ENCODE measurements around the gene GPBP1L1. TPM values are rescaled to one million over a fixed set of nuclear protein-coding genes. Genes with fewer than 3 reads are reported as not detected.

GPBP1L1 gene
- total and polyA plus RNA-seq, 9 of the 15 experiments (the other 6 are each of a cell fraction or from before 2014, with no cell fraction given) = 86.0 to 216 (median 138) TPM

DNA sequence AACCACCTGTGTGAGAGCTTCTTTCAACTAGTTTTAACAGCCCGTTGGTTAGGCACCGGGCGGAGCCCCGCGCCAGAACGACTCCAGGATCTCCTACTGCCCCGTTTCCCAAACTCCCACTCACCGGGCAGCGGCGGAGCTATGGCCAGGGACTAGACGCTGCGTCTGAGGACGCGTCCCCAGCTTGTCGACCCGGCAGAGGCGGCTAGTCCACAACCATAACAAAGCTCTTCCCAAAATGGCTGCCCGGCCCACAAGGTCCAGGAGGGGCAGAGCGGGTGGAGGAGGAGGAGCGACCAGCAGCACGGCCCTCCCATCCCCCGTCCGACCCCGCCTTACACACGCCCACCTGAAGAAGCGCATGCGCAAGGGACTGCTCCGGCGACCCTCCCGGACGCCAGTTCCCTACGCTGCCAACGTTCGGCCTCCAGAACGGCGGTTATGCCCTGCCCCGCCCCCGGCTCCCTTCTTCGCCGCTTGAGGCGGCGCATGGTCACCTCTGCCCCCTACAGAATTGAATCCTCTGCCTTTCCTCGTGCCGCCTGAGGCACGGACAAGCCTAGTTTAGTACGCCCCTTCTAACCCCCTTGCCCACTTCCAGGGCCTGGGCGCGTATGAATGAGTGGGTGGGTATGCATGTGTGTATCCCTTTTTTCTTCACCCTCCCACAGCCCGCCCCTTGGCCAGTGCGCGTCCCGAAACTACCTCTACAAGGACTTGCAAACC lies at the start of gene GPBP1L1 (continued):
- TF ChIP-seq ZNF830 (CRISPR knock-in tag; IDR thresholded peaks at IDR 0.05) (peak; percentile 37; the same call in 1 of the 2 replicates), HLTF (IDR thresholded peaks at IDR 0.05) (peak; percentile 86), HDAC2 (IDR thresholded peaks at IDR 0.05) (peak; percentile 55), TCFL5 (CRISPR knock-in tag; conservative IDR thresholded peaks at IDR 0.05) (0 out of 2 replicates have a peak, but pooled peaks have one; percentile 19), SIRT6 (IDR thresholded peaks at IDR 0.05; ENCODE audit: low read depth, low read length) (peak; percentile 88), CHD2 (IDR thresholded peaks at IDR 0.05; ENCODE audit: low read depth, low read length) (peak; percentile 46; the same call in 1 of the 2 replicates), DNMT1 (IDR thresholded peaks at IDR 0.05) (peak; percentile 90; the same call in 1 of the 2 replicates), POLR2AphosphoS2 (IDR thresholded peaks at IDR 0.05; ENCODE audit: low read length) (peak; percentile 8; the same call in 1 of the 2 replicates), ARID1B (IDR thresholded peaks at IDR 0.05) (0 out of 2 replicates have a peak, but pooled peaks have one; percentile 8), ZNF143 (CRISPR knock-in tag; IDR thresholded peaks at IDR 0.05) (no peak), ZSCAN29 (IDR thresholded peaks at IDR 0.05) (peak; percentile 60; the same call in 1 of the 2 replicates), SP2 (IDR thresholded peaks at IDR 0.05; ENCODE audit: extremely low read depth, low read depth, low read length, poor library complexity, severe bottlenecking) (no peak), MYC (IDR thresholded peaks at IDR 0.05; ENCODE audit: low read depth, low read length) (peak; percentile 69; the same call in 1 of the 2 replicates), MYC (CRISPR knock-in tag; IDR thresholded peaks at IDR 0.05; ENCODE audit: borderline replicate concordance, low read depth) (peak; percentile 95), POLR3A (IDR thresholded peaks at IDR 0.05; ENCODE audit: borderline replicate concordance, extremely low read depth, insufficient read depth, insufficient read length) (no peak), ZNF263 (CRISPR knock-in tag; IDR thresholded peaks at IDR 0.05; ENCODE audit: borderline replicate concordance) (peak; percentile 75; the same call in 1 of the 2 replicates), SMAD3 (CRISPR knock-in tag; conservative IDR thresholded peaks at IDR 0.05) (0 out of 2 replicates have a peak, but pooled peaks have one; percentile 37), SMARCA4 (IDR thresholded peaks at IDR 0.05) (0 out of 2 replicates have a peak, but pooled peaks have one; percentile 9), ZKSCAN1 (IDR thresholded peaks at IDR 0.05; ENCODE audit: low read depth, low read length) (peak; percentile 11; the same call in 1 of the 2 replicates), HMG20B (CRISPR knock-in tag; IDR thresholded peaks at IDR 0.05) (0 out of 2 replicates have a peak, but pooled peaks have one; percentile 6)
- TF ChIP-seq, protein P1, sequence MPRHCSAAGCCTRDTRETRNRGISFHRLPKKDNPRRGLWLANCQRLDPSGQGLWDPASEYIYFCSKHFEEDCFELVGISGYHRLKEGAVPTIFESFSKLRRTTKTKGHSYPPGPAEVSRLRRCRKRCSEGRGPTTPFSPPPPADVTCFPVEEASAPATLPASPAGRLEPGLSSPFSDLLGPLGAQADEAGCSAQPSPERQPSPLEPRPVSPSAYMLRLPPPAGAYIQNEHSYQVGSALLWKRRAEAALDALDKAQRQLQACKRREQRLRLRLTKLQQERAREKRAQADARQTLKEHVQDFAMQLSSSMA (CRISPR knock-in tag; IDR thresholded peaks at IDR 0.05) = peak; percentile 86; the same call in 1 of the 2 replicates
- TF ChIP-seq, protein P2, sequence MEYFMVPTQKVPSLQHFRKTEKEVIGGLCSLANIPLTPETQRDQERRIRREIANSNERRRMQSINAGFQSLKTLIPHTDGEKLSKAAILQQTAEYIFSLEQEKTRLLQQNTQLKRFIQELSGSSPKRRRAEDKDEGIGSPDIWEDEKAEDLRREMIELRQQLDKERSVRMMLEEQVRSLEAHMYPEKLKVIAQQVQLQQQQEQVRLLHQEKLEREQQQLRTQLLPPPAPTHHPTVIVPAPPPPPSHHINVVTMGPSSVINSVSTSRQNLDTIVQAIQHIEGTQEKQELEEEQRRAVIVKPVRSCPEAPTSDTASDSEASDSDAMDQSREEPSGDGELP (CRISPR knock-in tag; IDR thresholded peaks at IDR 0.05; ENCODE audit: borderline replicate concordance) = peak; percentile 42; the same call in 1 of the 2 replicates
- TF ChIP-seq, protein P3, sequence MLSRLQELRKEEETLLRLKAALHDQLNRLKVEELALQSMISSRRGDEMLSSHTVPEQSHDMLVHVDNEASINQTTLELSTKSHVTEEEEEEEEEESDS (CRISPR knock-in tag; IDR thresholded peaks at IDR 0.05) = no peak
- TF ChIP-seq, protein P4, sequence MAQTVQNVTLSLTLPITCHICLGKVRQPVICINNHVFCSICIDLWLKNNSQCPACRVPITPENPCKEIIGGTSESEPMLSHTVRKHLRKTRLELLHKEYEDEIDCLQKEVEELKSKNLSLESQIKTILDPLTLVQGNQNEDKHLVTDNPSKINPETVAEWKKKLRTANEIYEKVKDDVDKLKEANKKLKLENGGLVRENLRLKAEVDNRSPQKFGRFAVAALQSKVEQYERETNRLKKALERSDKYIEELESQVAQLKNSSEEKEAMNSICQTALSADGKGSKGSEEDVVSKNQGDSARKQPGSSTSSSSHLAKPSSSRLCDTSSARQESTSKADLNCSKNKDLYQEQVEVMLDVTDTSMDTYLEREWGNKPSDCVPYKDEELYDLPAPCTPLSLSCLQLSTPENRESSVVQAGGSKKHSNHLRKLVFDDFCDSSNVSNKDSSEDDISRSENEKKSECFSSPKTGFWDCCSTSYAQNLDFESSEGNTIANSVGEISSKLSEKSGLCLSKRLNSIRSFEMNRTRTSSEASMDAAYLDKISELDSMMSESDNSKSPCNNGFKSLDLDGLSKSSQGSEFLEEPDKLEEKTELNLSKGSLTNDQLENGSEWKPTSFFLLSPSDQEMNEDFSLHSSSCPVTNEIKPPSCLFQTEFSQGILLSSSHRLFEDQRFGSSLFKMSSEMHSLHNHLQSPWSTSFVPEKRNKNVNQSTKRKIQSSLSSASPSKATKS (CRISPR knock-in tag; IDR thresholded peaks at IDR 0.05) = 0 out of 2 replicates have a peak, but pooled peaks have one; percentile 55

All from K562 (cell line).